ENCODE results near the gene MRFAP1. TPM values are rescaled to one million over a fixed set of nuclear protein-coding genes. Genes with fewer than 3 reads are reported as not detected.
A peak's percentile ranks its signal among the peaks of the same experiment; 100 is the strongest.
"Not testable (repeated sequence)": the region's sequence is repeated elsewhere in the genome, so short reads cannot be mapped to it uniquely, and the experiment has no call there.

The MRFAP1 gene
- total RNA-seq, 1 experiment from 2014 or later = 110 TPM

DNA sequence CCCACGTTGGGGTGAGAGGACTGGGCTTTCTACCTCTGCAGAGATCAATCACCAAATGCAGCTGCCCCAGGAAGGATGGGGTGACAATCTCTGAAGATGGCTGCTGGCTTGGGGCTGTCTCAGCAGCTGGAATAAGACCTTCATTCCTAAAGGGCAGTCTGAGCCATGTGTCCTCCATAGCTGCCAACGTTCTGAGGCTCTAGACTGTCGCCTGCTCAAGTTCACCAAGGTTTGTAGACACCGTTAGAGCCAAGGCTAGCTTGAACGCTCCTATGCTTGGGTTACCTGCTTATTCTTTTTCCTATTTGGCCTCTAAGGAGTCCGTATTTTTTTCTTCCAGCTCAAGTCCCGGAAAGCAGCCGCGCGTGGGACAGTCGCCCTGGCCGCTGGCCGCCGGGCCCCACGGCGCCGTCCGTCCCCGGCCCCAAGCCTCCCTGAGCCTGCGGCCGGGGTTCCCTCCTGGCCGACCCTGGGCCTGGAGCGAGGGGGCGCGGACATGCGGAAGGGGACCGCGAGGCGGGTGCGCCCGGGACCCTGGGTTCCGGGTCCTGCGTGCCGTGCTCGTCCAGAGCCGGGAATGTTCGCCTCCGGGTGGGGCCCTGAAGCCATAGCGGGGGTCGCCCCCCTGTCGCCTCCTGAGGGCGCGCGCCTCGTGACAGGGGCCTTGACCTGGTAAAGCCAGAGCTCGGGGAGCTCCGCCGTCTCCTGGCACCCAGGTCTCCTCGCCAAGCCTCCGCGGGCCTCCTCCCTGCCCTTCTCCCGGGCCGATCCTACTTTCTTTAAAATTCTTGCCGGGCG, 23.3 kb downstream of the MRFAP1 start:
- no peak for DNase-seq (ENCODE audit: low read depth)

- no peak for DNase-seq (ENCODE audit: low read depth)
Measured at GRCh38 chr4:6665320-6665654, 24.8 kb downstream of the MRFAP1 start.

- DNase-seq (ENCODE audit: low read depth) = peak; percentile 36
Measured at GRCh38 chr4:6668391-6668790, 27.9 kb downstream of the MRFAP1 start.

DNA sequence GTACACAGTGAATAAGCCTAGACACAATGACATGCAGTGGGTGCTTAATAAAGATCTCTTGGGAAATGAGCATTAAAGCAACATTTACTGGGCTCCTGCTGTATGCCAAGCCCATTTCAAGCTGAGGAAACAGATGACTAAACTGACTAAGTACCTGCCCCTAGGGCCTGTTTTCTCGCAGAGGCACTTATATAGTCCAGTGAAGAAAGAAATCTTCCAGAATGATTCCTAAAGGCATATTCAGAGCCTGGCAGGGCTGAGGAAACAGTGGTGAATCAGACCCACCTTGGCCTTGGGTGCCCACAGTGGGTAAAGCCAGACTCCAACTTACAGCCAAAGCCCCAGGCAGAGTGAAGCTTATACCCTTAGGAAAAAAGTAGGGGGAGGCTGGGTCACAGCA, 31.2 kb downstream of the MRFAP1 start:
- DNase-seq (ENCODE audit: low read depth) = no peak

- DNase-seq (ENCODE audit: low read depth) = no peak
Measured at GRCh38 chr4:6672131-6672530, 31.6 kb downstream of the MRFAP1 start.

- not testable (repeated sequence) for DNase-seq (ENCODE audit: low read depth)
Measured at GRCh38 chr4:6672541-6673190, 32.2 kb downstream of the MRFAP1 start.

DNA sequence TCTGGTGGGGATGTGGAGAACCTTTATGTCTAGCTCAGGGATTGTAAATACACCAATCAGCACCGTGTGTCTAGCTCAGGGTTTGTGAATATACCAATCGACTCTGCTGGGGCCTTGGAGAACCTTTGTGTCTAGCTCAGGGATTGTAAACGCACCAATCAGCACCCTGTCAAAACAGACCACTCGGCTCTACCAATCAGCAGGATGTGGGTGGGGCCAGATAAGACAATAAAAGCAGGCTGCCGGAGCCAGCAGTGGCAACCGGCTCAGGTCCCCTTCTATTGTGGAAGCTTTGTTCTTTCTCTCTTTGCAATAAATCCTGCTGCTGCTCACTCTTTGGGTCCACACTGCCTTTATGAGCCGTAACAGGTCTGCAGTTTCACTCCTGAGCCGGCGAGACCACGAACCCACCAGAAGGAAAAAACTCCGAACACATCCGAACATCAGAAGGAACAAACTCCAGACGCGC, 32.7 kb downstream of the MRFAP1 start:
- DNase-seq (ENCODE audit: low read depth) = peak; percentile 40

- DNase-seq (ENCODE audit: low read depth) = peak; percentile 90
Measured at GRCh38 chr4:6673660-6674499, 33.4 kb downstream of the MRFAP1 start.

- DNase-seq (ENCODE audit: low read depth) = no peak
Measured at GRCh38 chr4:6674500-6675149, 34.1 kb downstream of the MRFAP1 start.

DNA sequence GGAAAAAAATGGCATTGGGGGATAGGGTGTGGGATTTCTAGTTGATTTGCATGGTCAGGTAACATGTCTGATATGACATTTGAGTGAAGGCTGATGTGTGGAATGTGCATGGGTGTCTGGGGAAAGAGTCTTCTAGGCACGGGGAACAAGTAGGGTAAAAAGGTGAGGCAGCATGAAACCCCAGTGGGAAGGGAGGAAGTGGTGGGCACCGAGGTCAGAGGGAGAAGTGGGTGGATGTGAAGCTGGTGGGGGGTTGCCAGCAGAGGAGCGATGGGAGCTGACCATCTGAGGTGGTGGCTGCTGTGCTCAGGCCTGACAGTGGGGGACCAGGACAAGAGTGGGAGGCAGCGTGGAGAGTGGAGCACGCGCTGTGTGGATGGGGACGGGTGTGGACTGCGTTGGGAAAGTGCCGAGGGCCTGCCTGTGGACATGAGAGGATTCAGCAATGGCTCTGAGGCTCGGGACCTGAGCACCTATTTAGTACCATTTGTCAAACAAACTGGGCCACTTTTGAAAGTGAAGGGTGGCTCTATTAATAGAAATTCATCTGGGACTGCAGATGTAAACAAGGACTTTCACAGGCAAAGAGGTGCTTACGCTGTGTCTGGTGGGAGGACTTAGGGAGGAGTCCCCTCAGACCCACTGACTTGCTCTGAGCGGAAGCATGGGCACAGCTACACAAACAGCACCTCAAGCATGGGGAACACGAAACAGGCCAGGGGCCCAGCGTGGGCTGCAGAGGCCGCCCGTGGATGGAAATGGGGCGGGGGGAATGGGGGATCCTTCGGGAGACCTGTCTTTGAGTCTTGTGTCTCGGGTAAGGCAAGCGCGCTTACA, 36.5 kb downstream of the MRFAP1 start:
- DNase-seq (ENCODE audit: low read depth) = no peak

DNA sequence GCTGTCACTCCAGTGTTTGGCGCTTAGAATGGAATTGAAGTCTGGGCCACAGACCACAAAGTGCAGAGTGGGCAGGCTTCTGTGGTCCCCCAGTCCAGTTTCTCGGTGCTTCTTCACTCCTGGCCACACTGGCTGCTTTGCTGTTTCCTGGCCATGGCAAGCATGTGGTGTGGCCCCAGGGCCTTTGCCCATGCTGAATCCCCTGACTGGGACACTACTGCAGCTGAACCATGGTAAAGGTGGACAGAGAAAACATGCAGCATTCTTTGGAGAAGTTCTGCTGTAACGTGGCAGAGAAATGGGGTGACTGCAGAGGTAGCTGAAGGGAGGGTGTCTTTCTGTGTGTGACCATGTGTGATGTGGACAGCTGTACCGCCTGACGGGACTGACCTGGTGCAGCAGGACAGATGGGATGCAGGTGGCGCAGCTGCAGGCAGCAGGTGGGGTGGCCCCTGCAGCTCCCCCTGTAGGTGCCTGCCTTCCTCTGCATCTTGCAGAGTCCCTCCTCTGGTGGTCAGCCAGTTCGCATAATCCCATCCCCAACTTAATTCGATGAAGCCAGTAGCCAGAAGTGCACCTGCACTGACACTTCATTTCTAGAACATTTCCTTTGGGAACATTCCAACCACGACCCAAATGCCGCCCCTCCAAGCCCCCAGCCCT, 40.0 kb downstream of the MRFAP1 start:
- no peak for DNase-seq (ENCODE audit: low read depth)

DNA sequence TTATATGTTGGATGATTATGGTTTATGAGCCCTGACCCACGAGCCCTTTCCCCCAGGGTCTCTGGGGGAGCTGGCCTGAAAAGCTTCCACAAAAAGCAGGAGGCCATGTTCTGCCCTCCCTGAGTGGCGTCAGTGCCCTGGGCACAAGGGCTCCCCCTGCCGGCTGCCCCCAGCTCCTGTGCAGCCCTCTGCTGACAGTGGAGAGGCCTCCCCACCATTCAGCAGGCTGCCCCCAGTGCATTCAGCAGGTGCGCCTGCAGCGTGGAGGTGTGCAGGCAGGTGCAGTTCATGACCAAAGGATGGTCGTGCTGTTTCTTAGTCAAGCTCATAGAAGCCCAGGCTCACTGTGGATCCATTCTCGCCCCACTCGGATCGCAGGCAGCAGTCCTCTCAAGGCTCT, 40.7 kb downstream of the MRFAP1 start:
- no peak for DNase-seq (ENCODE audit: low read depth)

- no peak for DNase-seq (ENCODE audit: low read depth)
Measured at GRCh38 chr4:6682862-6683590, 42.5 kb downstream of the MRFAP1 start.

- DNase-seq (ENCODE audit: low read depth) = no peak
Measured at GRCh38 chr4:6684656-6685055, 44.2 kb downstream of the MRFAP1 start.

- DNase-seq (ENCODE audit: low read depth) = no peak
Measured at GRCh38 chr4:6686104-6686787, 45.8 kb downstream of the MRFAP1 start.

- no peak for DNase-seq (ENCODE audit: low read depth)
Measured at GRCh38 chr4:6687947-6688878, 47.7 kb downstream of the MRFAP1 start.

DNA sequence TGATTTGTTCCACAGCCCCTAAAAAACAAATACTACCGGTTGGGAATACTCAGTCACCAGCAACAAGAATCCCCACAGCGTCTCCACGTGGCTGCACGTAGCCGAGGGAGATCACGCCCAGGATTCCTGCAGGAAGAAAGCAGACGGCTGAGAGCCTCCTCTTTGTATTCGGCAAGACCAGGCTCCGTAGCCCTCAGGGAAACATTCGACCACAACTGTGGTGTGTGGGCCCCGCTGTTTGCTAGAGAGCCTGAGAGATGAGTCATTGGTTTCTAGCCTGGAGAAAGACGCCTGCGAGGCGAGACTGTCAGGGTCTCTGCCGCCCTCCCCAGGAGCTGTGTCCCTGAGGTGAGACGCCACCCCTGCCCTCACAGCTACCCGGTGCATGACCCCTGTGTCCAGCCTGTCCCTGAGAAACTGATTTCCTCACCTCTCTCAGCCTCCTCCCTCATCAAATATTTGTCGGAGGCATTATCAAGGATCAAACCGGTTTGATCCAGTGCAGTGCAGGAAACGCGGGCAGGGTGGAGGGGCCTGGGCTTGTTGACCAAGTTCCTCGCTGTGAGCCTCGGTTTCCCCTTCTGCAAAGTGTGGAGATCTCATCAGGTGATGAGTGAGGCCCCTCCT, 48.5 kb downstream of the MRFAP1 start:
- peak; percentile 96 for DNase-seq (ENCODE audit: low read depth)

Data from RPMI7951 (cell line).